DND-41 (cell line): ENCODE results near the gene ERBB2.

Experiments
- CTCF ChIP-seq: IDR thresholded peaks from 2 replicates; pipeline ENCODE4 v1.5.1; 2012; ENCODE audit warnings: borderline replicate concordance, low read length, moderate library complexity, mild to moderate bottlenecking; ENCODE audit not compliant: poor library complexity, severe bottlenecking; ENCODE audit errors: extremely low read depth
- EZH2 ChIP-seq: IDR thresholded peaks from 3 replicates; pipeline ENCODE4 v1.6.1; 2012; ENCODE audit warnings: borderline replicate concordance, low read depth, mild to moderate bottlenecking, moderate library complexity, low read length, inconsistent platforms; ENCODE audit not compliant: severe bottlenecking

- no peak for TF ChIP-seq CTCF
- TF ChIP-seq EZH2, result no peak
Measured at GRCh38 chr17:39697961-39698360, 1.9 kb upstream of the ERBB2 start.
